Ascending aorta (tissue), 2 donors: ENCODE results near the gene DDAH1. TPM values are rescaled to one million over a fixed set of nuclear protein-coding genes. Genes with fewer than 3 reads are reported as not detected.

Experiments
- DNase-seq, 2 donors: peaks; one replicate each; pipeline ENCODE4 v3.0.0-alpha.2; 2019; ENCODE audit warnings: low spot score in 2 of 2
- H3K27ac ChIP-seq, 2 donors: fragments of 200-600 bp; sonication (generic); one replicate each; pipeline ENCODE4 v1.5.1; 2016 to 2017; ENCODE audit warnings: mild to moderate bottlenecking in 1 of 2
- H3K27me3 ChIP-seq: fragments of 200-600 bp; sonication (generic); one replicate; pipeline ENCODE4 v1.5.1; 2017
- H3K36me3 ChIP-seq, 2 donors: fragments of 200-600 bp; sonication (generic); one replicate each; pipeline ENCODE4 v1.5.1; 2016
- H3K4me1 ChIP-seq, 2 donors: fragments of 200-600 bp; sonication (generic); one replicate each; pipeline ENCODE4 v1.5.1; 2016 to 2017; ENCODE audit warnings: mild to moderate bottlenecking in 1 of 2
- H3K4me3 ChIP-seq, 2 donors: fragments of 200-600 bp; sonication (generic); one replicate each; pipeline ENCODE4 v1.5.1; 2016 to 2017; ENCODE audit warnings: mild to moderate bottlenecking in 1 of 2
- H3K9me3 ChIP-seq, 2 donors: fragments of 200-600 bp; sonication (generic); one replicate each; pipeline ENCODE4 v1.5.1; 2016
- CTCF ChIP-seq, 3 experiments: fragments of 200-600 bp in 2 of 3; fragments of 450-650 bp in 1 of 3; sonication (generic) in 2 of 3; IDR thresholded peaks; one replicate each; pipeline ENCODE4 v1.5.1; 2016 to 2019; ENCODE audit warnings: antibody characterized with exemption in 3 of 3, mild to moderate bottlenecking in 1 of 3, moderate library complexity in 1 of 3
- intact Hi-C: fragments of 100-400 bp; cut with DNase I; formaldehyde crosslinking; loops from one replicate; pipeline ENCODE4 v1.15.1; 2023
- total RNA-seq: library from RNA; depleted of rRNA; stranded (reverse); fragments of >200 nt; gene quantifications from one replicate; pipeline ENCODE4 v1.1.0, GENCODE V29; 2016

Gene DDAH1
- total RNA-seq, 1 donor from 2014 or later = 8.5 TPM

- H3K4me3 ChIP-seq = no peak overlapping the region
- intact Hi-C loops = loop anchor here (5.0 kb wide), 1 partner anchor 50 kb away; no protein-coding TSS in a partner anchor
- TF ChIP-seq CTCF (IDR thresholded peaks at IDR 0.05) = no peak
- no peak for DNase-seq
- no peak overlapping the region for H3K27ac ChIP-seq
- H3K4me1 ChIP-seq = peaks cover 3 to 31% of the 10 kb centered on the region in 2 donors
- H3K9me3 ChIP-seq = no peaks in the 10 kb centered on the region
- no peaks in the 10 kb centered on the region for H3K27me3 ChIP-seq
- no peaks in the 10 kb centered on the region for H3K36me3 ChIP-seq
These were observed 153.1 kb downstream of the DDAH1 start for GRCh38 chr1:85311818-85312217.

- Histone ChIP-seq H3K27me3 (no peaks in the 10 kb centered on the region), H3K9me3 (no peaks in the 10 kb centered on the region), H3K4me1 (peaks cover 0 to 12% of the 10 kb centered on the region in 2 donors), H3K27ac (no peak overlapping the region), H3K4me3 (no peak overlapping the region), H3K36me3 (no peaks in the 10 kb centered on the region)
- no peak for DNase-seq
- intact Hi-C loops = loop anchor here (1.0 to 10.0 kb wide), 7 partner anchors 90 to 708 kb away; no protein-coding TSS in a partner anchor
- no peak for TF ChIP-seq CTCF (IDR thresholded peaks at IDR 0.05)
These were observed 156.1 kb downstream of the DDAH1 start for GRCh38 chr1:85308833-85309350.

GRCh38 chr1:85307987-85308832 is 156.7 kb downstream of the DDAH1 start:
- Histone ChIP-seq H3K4me3 (no peak overlapping the region), H3K27ac (no peak overlapping the region), H3K9me3 (no peaks in the 10 kb centered on the region), H3K36me3 (no peaks in the 10 kb centered on the region), H3K27me3 (no peaks in the 10 kb centered on the region), H3K4me1 (peaks cover 0 to 6% of the 10 kb centered on the region in 2 donors)
- peak; percentile 98 to 100 (median 98) for TF ChIP-seq CTCF (IDR thresholded peaks at IDR 0.05)
- peak; percentile 38 to 94 for DNase-seq
- intact Hi-C loops = loop anchor here (1.0 to 10.0 kb wide), 7 partner anchors 91 to 709 kb away; no protein-coding TSS in a partner anchor

GRCh38 chr1:85306236-85306635 is 158.7 kb downstream of the DDAH1 start:
- Histone ChIP-seq H3K36me3 (no peaks in the 10 kb centered on the region), H3K4me1 (peaks cover 0 to 5% of the 10 kb centered on the region in 2 donors), H3K27ac (no peak overlapping the region), H3K27me3 (no peaks in the 10 kb centered on the region), H3K9me3 (no peaks in the 10 kb centered on the region), H3K4me3 (no peak overlapping the region)
- no peak for TF ChIP-seq CTCF (IDR thresholded peaks at IDR 0.05)
- intact Hi-C loops = loop anchor here (5.0 to 10.0 kb wide), 3 partner anchors 196 to 711 kb away; no protein-coding TSS in a partner anchor
- DNase-seq = no peak

- Histone ChIP-seq H3K27me3 (no peaks in the 10 kb centered on the region), H3K36me3 (no peaks in the 10 kb centered on the region), H3K4me3 (no peak overlapping the region), H3K27ac (no peak overlapping the region), H3K4me1 (peaks cover 5 to 8% of the 10 kb centered on the region in 2 donors), H3K9me3 (no peaks in the 10 kb centered on the region)
- no peak for DNase-seq
- intact Hi-C loops = loop anchor here (10.0 kb wide), 1 partner anchor 491 kb away; no protein-coding TSS in a partner anchor
- TF ChIP-seq CTCF (IDR thresholded peaks at IDR 0.05) = no peak
These were observed 161.4 kb downstream of the DDAH1 start for GRCh38 chr1:85303440-85304162.
